HG03439 (cell line): ENCODE results near the gene GLRA1.

Experiments used
- ATAC-seq: cut with Tn5 transposase; IDR thresholded peaks from one replicate; pipeline ENCODE4 v1.9.1; 2021; ENCODE audit warnings: mild to moderate bottlenecking, moderate library complexity; ENCODE audit not compliant: unreplicated experiment

Gene GLRA1

GRCh38 chr5:151780348-151780747 lies 144.3 kb downstream of the GLRA1 start:
- ATAC-seq, result no peak

- ATAC-seq, result no peak
Observed at GRCh38 chr5:151779531-151780125, 145.0 kb downstream of the GLRA1 start.

GRCh38 chr5:151775025-151775606 lies 149.5 kb downstream of the GLRA1 start:
- ATAC-seq, result no peak

GRCh38 chr5:151773951-151774350 lies 150.7 kb downstream of the GLRA1 start:
- ATAC-seq, result no peak

DNA sequence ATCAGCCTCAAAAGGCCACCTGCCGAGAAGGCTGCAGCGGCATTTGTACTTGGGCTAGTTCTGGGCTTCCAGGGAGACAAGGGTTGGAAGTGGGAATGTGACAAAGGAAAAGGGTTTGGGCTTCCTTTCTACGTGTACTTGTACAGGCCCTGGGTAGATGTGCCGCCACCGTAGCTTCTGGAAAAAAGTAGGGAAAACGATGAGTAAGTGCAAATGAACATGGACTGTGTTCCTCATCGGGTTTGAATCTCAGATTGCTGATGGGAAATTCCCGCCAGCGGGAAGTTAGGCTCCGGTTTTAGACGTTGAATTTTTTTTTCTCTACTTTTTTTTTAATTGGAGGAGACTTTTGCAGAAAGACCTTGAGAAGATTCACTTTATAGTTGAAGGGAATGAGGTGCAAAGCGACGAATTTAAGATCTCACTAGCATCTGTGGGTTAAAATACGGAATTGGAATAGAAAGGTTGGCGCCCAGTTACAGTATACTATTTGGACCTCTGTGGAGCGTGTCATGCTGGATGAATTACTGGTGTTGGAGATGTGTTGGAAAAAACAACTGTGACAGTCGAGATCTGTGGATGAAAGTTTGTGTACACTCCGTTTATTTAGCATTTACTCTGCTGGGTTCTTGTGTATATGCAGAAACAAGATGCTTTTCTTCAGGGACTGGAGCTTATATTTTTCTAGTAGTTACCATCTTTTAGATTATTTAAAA lies 151.6 kb downstream of the GLRA1 start:
- ATAC-seq, result no peak
